SK-N-SH (cell line): ENCODE measurements around the gene AACS. TPM values are rescaled to one million over a fixed set of nuclear protein-coding genes. Genes with fewer than 3 reads are reported as not detected.

Experiments used
- CTCF ChIA-PET: fragments of 300-600, 350-600 bp; formaldehyde crosslinking; extraction: SDS; loops from one replicate; lab custom pipeline; 2021; lab: Yijun Ruan, JAX
- POLR2A ChIA-PET: fragments of 350-600 bp; sonication (Branson Sonifier 250); formaldehyde crosslinking; extraction: SDS; loops from one replicate; lab custom pipeline; 2020; ENCODE audit warnings: antibody characterized with exemption, inconsistent platforms; lab: Yijun Ruan, JAX
- DNase-seq: peaks from one replicate; pipeline ENCODE4 v3.0.0; 2012
- H2AFZ ChIP-seq: fragments of 200-600 bp; sonication (generic); 2 replicates; pipeline ENCODE4 v1.8.1; 2016; ENCODE audit warnings: antibody characterized with exemption, mild to moderate bottlenecking, low read depth
- H3F3A ChIP-seq: fragments of 200-600 bp; sonication (generic); replicated peaks from 2 replicates; pipeline ENCODE3; 2016; ENCODE audit warnings: antibody characterized with exemption, mild to moderate bottlenecking; ENCODE audit not compliant: insufficient read depth
- H3K27ac ChIP-seq, 2 experiments: fragments of 200-500 bp in 1 of 2; fragments of 200-600 bp in 1 of 2; sonication (Bioruptor generic) in 1 of 2; sonication (generic), shearing (Covaris generic) in 1 of 2; 2 replicates each; pipeline versions ENCODE4 v1.5.1 to v1.6.1; 2014 to 2016; ENCODE audit warnings: low read depth in 2 of 2, inconsistent platforms in 1 of 2, low read length in 1 of 2, mild to moderate bottlenecking in 1 of 2, mixed read lengths in 1 of 2
- H3K27me3 ChIP-seq: fragments of 200-600 bp; sonication (generic), shearing (Covaris generic); 2 replicates; pipeline ENCODE4 v1.6.1; 2016; ENCODE audit warnings: mixed run types; ENCODE audit not compliant: insufficient read depth
- H3K36me3 ChIP-seq, 2 experiments: fragments of 200-500 bp in 1 of 2; fragments of 200-600 bp in 1 of 2; sonication (Bioruptor generic) in 1 of 2; sonication (generic) in 1 of 2; replicated peaks in 1 of 2; 2 replicates each; pipeline versions ENCODE3 to v1.5.1; 2014 to 2016; ENCODE audit warnings: low read length in 1 of 2, mild to moderate bottlenecking in 1 of 2; ENCODE audit not compliant: insufficient read depth in 2 of 2, control insufficient read depth in 1 of 2
- H3K4me1 ChIP-seq, 2 experiments: fragments of 200-500 bp in 1 of 2; fragments of 200-600 bp in 1 of 2; sonication (Bioruptor generic) in 1 of 2; sonication (generic), shearing (Covaris generic) in 1 of 2; 2 replicates each; pipeline versions ENCODE4 v1.5.1 to v1.6.1; 2014 to 2016; ENCODE audit warnings: low read depth in 1 of 2, low read length in 1 of 2, mixed run types in 1 of 2; ENCODE audit not compliant: insufficient read depth in 2 of 2, control insufficient read depth in 1 of 2
- H3K4me2 ChIP-seq: fragments of 200-600 bp; sonication (generic), shearing (Covaris generic); 2 replicates; pipeline ENCODE4 v1.6.1; 2017; ENCODE audit warnings: mixed run types
- H3K4me3 ChIP-seq, 2 experiments: fragments of 200-500 bp in 1 of 2; fragments of 200-600 bp in 1 of 2; sonication (Bioruptor generic) in 1 of 2; sonication (generic), shearing (Covaris generic) in 1 of 2; 2 replicates each; pipeline versions ENCODE4 v1.5.1 to v1.8.1; 2014 to 2016; ENCODE audit warnings: low read depth in 2 of 2, inconsistent platforms in 1 of 2, low read length in 1 of 2, mild to moderate bottlenecking in 1 of 2, mixed read lengths in 1 of 2, moderate library complexity in 1 of 2
- H3K79me2 ChIP-seq: fragments of 200-600 bp; sonication (generic); 2 replicates; pipeline ENCODE4 v1.8.1; 2017; ENCODE audit warnings: mild to moderate bottlenecking; ENCODE audit not compliant: insufficient read depth
- H3K9ac ChIP-seq: fragments of 200-600 bp; sonication (generic); 2 replicates; pipeline ENCODE4 v1.6.1; 2017; ENCODE audit warnings: mixed run types
- H3K9me2 ChIP-seq: fragments of 200-600 bp; sonication (generic); 2 replicates; pipeline ENCODE4 v1.6.1; 2017; ENCODE audit warnings: mixed run types
- H3K9me3 ChIP-seq: fragments of 200-600 bp; sonication (generic); 2 replicates; pipeline ENCODE4 v1.6.1; 2017; ENCODE audit warnings: mixed run types, mild to moderate bottlenecking, moderate library complexity
- H4K20me1 ChIP-seq: fragments of 200-600 bp; sonication (generic); 2 replicates; pipeline ENCODE4 v1.6.1; 2017; ENCODE audit warnings: mild to moderate bottlenecking, mixed run types; ENCODE audit not compliant: insufficient read depth
- CHD2 ChIP-seq: fragments of 150-350 bp; IDR thresholded peaks from 2 replicates; pipeline ENCODE4 v1.6.1; 2018; ENCODE audit warnings: low read length; ENCODE audit not compliant: partially characterized antibody
- CTCF ChIP-seq: fragments of 200-600 bp; sonication (generic); IDR thresholded peaks from 2 replicates; pipeline ENCODE4 v1.6.1; 2017; ENCODE audit warnings: antibody characterized with exemption, mild to moderate bottlenecking, moderate library complexity
- EP300 ChIP-seq, 2 experiments: IDR thresholded peaks; 2 replicates each; pipeline versions ENCODE4 v1.4.0 to v1.6.1; 2012; ENCODE audit warnings: borderline replicate concordance in 1 of 2, low read depth in 1 of 2, low read length in 1 of 2
- FOSL2 ChIP-seq: IDR thresholded peaks from 2 replicates; pipeline ENCODE4 v1.4.0; 2012; ENCODE audit warnings: low read depth, mild to moderate bottlenecking, moderate library complexity, borderline replicate concordance
- FOXM1 ChIP-seq: IDR thresholded peaks from 2 replicates; pipeline ENCODE4 v1.4.0; 2012; ENCODE audit warnings: low read depth, mild to moderate bottlenecking
- MAX ChIP-seq: IDR thresholded peaks from 2 replicates; pipeline ENCODE4 v1.4.0; 2012; ENCODE audit warnings: low read depth
- MXI1 ChIP-seq: IDR thresholded peaks from 2 replicates; pipeline ENCODE4 v1.6.1; 2012; ENCODE audit warnings: mild to moderate bottlenecking, low read depth, low read length, improper control_type of control experiment
- NRF1 ChIP-seq: IDR thresholded peaks from 2 replicates; pipeline ENCODE4 v1.6.1; 2012; ENCODE audit warnings: low read depth, mild to moderate bottlenecking, low read length
- RAD21 ChIP-seq: IDR thresholded peaks from 2 replicates; pipeline ENCODE4 v1.6.1; 2012; ENCODE audit warnings: mild to moderate bottlenecking, low read length
- RCOR1 ChIP-seq: fragments of 150-350 bp; IDR thresholded peaks from 2 replicates; pipeline ENCODE4 v1.6.1; 2017; ENCODE audit warnings: antibody characterized with exemption, low read length
- REST ChIP-seq: IDR thresholded peaks from 2 replicates; pipeline ENCODE4 v1.6.1; 2012; ENCODE audit warnings: mild to moderate bottlenecking, low read depth, low read length, moderate library complexity
- RFX5 ChIP-seq: IDR thresholded peaks from 2 replicates; pipeline ENCODE4 v1.6.1; 2012; ENCODE audit warnings: mild to moderate bottlenecking, improper control_type of control experiment, low read length
- USF1 ChIP-seq: IDR thresholded peaks from 2 replicates; pipeline ENCODE4 v1.4.0; 2012; ENCODE audit warnings: low read depth, borderline replicate concordance
- USF2 ChIP-seq: fragments of 150-350 bp; IDR thresholded peaks from 2 replicates; pipeline ENCODE4 v1.6.1; 2017; ENCODE audit warnings: antibody characterized with exemption, low read length, low read depth, borderline replicate concordance
- ZBTB33 ChIP-seq: IDR thresholded peaks from 2 replicates; pipeline ENCODE4 v1.4.0; 2012; ENCODE audit warnings: low read depth, borderline replicate concordance
- whole genome bisulfite sequencing: methylation state at CpG from one replicate; pipeline ENCODE4 v1.1.6; 2017; ENCODE audit warnings: low lambda C conversion rate; 5-methylcytosine and 5-hydroxymethylcytosine counted together
- polyA plus RNA-seq, 3 experiments: library from polyadenylated mRNA; depleted of rRNA; stranded (reverse); fragments of >200 nt; gene quantifications; 2 replicates each; pipeline ENCODE4 v1.2.3, GENCODE V29; 2012

The AACS gene
- polyA plus RNA-seq, 1 of the 3 experiments (the other 2 are of a cell fraction) = 17.3 TPM

- Histone ChIP-seq H3K27me3 (no peaks in the 10 kb centered on the region), H3K79me2 (no peaks in the 10 kb centered on the region), H3K4me1 (no peaks in the 10 kb centered on the region), H3K36me3 (peaks cover 12 to 13% of the 10 kb centered on the region in 2 experiments), H3K9me2 (no peaks in the 10 kb centered on the region), H3K4me2 (no peak overlapping the region), H3K9me3 (no peaks in the 10 kb centered on the region), H3F3A (no peaks in the 10 kb centered on the region)
- CTCF ChIA-PET = interaction anchor here (1.5 to 1.6 kb wide), 2 partner anchors 9 to 10 kb away, joined by 5 read pairs; no protein-coding TSS in a partner anchor
- no peak for DNase-seq
- TF ChIP-seq RCOR1 (no peak), RFX5 (no peak), CHD2 (no peak), USF2 (no peak), CTCF (no peak), FOSL2 (no peak), EP300 (IDR thresholded peaks at IDR 0.05; ENCODE audit: borderline replicate concordance in 1 of 2, low read depth in 1 of 2, low read length in 1 of 2) (no peak), USF1 (no peak), MXI1 (no peak), NRF1 (no peak), MAX (no peak)
- TF ChIP-seq, all 33 proteins: peak for 0
- Histone ChIP-seq H2AFZ (no peak overlapping the region), H3K9ac (no peak overlapping the region), H3K4me3 (no peak overlapping the region), H4K20me1 (no peaks in the 10 kb centered on the region), H3K27ac (no peak overlapping the region)
- POLR2A ChIA-PET = no interaction called here
- 95% methylated on average over 15 of the region's 15 CpGs for WGBS
These were observed 14.7 kb downstream of the AACS start for GRCh38 chr12:125079648-125080645.

- H3K27me3 ChIP-seq = no peaks in the 10 kb centered on the region
- DNase-seq = no peak
- H3K9me3 ChIP-seq = no peaks in the 10 kb centered on the region
- no peak overlapping the region for H3K4me2 ChIP-seq
- H3K9ac ChIP-seq = no peak overlapping the region
- POLR2A ChIA-PET = no interaction called here
- H3K36me3 ChIP-seq = peaks cover 11 to 12% of the 10 kb centered on the region in 2 experiments
- no peaks in the 10 kb centered on the region for H3F3A ChIP-seq
- 94% methylated on average over 11 of the region's 11 CpGs for WGBS
- CTCF ChIA-PET = interaction anchor here (0.6 kb wide), 1 partner anchor 107 kb away, joined by 3 read pairs; no protein-coding TSS in a partner anchor
- no peak overlapping the region for H2AFZ ChIP-seq
- no peaks in the 10 kb centered on the region for H3K4me1 ChIP-seq
- H3K79me2 ChIP-seq = no peaks in the 10 kb centered on the region
- H3K27ac ChIP-seq = no peak overlapping the region
- no peak overlapping the region for H3K4me3 ChIP-seq
- H3K9me2 ChIP-seq = no peaks in the 10 kb centered on the region
- no peaks in the 10 kb centered on the region for H4K20me1 ChIP-seq
- TF ChIP-seq RAD21 = no peak
- TF ChIP-seq FOXM1 = no peak
- no peak for TF ChIP-seq REST
- TF ChIP-seq ZBTB33 = no peak
These were observed 16.2 kb downstream of the AACS start for GRCh38 chr12:125081427-125081826.
